NCI-H524 treated with DMSO at 0.1 percent for 48 hours (cell line): ENCODE data around the gene ZNF267.
"Not testable (repeated sequence)": the region's sequence is repeated elsewhere in the genome, so short reads cannot be mapped to it uniquely, and the experiment has no call there.

ENCODE experiments used
- DNase-seq: peaks from one replicate; lab custom pipeline; 2025; lab: John Stamatoyannopoulos, UW

ZNF267 gene

GRCh38 chr16:31879937-31880321, 6.3 kb downstream of the ZNF267 start:
- DNase-seq = no peak

- DNase-seq = no peak
These were observed 6.8 kb downstream of the ZNF267 start for GRCh38 chr16:31880322-31880979.

- no peak for DNase-seq
These were observed 12.6 kb downstream of the ZNF267 start for GRCh38 chr16:31886227-31886626.

DNA sequence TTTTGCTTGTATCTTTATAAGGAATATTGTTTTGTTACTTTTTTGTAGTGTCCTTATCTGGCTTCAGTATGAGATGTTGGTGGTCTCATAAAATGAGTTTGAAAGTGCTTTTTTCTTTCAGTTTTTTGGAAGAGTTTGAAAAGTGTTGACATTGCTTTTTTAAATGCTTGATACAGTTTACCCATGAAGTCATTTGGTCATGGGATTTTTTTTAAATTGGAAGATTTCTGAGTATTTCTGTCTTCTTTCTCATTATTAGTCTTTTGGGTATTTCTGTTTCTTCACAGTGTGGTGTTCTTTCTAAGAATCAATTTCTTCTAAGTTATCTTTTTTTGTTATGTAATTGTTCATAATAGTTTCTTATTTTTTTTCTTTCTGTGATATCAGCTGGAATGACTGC, 15.1 kb downstream of the ZNF267 start:
- DNase-seq = no peak

DNA sequence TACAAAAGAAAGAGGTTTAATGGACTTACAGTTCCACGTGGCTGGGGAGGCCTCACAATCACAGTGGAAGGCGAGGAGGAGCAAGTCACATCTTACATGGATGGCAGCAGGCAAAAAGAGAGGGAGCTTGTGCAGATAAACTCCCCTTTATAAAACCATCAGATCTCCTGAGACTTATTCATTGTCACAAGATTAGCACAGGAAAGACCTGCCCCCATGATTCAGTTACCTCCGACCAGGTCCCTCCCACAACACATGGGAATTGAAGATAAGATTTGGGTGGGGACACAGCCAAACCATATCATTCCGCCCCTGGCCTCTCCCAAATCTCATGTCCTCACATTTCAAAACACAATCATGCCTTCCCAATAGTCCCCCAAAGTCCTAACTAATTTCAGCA, 18.5 kb downstream of the ZNF267 start:
- DNase-seq = not testable (repeated sequence)

GRCh38 chr16:31893824-31894223, 20.2 kb downstream of the ZNF267 start:
- DNase-seq = no peak

DNA sequence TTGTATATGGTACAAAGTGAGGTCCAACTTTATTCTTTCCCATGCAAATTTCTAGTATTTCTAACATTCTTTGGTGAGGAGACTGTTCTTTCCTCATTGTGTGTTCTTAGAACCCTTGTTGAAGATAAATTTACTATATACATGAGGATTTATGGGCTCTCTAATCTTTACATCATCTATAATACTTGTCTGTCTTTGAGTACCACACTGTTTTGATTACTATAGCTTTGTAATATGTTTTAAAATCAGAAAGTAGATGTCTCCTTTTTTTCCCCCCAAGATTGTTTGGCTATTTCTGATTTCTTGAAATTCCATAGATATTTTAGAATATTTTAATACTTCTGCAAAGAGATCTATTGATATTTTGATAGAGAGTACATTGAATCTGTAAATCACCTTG, 23.7 kb downstream of the ZNF267 start:
- DNase-seq = no peak

DNA sequence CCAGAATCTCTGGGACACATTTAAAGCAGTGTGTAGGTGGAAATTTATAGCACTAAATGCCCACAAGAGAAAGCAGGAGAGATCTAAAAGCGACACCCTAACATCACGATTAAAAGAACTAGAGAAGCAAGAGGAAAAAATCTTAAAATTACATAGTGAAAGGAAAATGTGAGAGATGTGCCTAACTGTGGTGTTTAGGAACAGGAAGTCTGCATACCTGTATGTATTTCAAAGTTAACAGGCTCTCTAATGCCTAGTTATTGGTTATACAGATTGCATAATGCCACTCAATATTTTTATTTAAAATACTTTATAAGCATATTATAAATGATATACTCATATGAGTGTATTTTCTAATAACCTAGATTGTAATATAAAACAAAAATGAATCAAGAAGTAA, 25.9 kb downstream of the ZNF267 start:
- DNase-seq = no peak

GRCh38 chr16:31904571-31904970, 31.0 kb downstream of the ZNF267 start:
- DNase-seq = not testable (repeated sequence)

DNA sequence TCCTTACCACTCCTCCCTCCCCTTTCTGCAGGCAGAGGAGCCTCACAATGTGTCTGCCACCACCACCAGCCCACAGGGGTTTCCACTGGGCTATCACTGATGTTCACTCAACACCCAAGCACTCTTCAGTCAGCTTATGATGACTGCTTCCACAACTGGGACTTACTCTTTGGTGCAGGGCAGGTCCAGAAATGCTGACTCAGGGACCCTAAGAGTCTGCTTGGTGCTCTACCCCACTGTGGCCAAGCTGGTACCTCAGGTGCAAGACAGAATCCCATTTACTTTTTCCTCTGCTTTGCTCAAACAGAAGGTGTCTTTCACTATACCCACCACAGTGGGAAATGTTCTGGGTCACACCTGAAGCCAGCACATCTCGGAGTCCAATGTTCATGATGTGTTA, 40.1 kb downstream of the ZNF267 start:
- DNase-seq = no peak

DNA sequence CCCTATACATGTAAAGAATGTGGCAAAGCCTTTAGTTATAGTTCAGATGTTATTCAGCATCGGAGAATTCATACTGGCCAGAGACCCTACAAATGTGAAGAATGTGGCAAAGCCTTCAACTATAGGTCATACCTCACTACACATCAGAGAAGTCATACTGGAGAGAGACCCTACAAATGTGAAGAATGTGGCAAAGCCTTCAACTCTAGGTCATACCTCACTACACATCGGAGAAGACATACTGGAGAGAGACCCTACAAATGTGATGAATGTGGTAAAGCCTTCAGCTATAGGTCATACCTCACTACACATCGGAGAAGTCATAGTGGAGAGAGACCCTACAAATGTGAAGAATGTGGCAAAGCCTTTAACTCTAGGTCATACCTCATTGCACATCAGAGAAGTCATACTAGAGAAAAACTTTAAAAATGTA, 42.5 kb downstream of the ZNF267 start:
- no peak for DNase-seq

GRCh38 chr16:31920373-31920772, 46.8 kb downstream of the ZNF267 start:
- DNase-seq = no peak

DNA sequence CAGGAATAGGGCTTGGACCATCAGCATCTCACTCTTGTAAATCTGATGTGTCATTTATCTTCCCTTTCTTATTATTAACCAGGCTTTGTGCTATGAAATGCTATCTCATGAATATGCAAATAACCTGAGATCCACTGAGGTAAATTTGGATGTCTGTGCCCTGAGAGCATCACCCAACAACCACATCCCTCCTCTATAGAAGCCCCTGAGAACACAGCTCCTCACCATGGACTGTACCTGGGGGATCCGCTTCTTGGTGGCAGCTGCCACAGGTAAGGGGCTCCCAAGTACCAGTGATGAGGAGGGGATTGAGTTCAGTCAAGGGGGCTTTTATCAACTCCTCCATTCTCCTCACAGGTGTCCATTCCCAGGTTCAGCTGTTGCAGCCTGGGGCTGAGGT, 78.2 kb downstream of the ZNF267 start:
- not testable (repeated sequence) for DNase-seq

DNA sequence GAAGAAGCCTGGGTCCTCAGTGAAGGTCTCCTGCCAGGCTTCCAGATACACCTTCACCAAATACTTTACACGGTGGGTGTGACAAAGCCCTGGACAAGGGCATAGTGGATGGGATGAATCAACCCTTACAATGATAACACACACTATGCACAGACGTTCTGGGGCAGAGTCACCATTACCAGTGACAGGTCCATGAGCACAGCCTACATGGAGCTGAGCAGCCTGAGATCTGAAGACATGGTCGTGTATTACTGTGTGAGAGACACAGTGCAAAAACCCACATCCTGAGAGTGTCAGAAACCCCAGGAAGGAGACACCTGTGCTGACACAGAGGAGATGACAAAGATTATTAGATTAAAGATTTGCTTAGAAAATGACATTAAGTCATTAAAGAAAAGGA, 78.6 kb downstream of the ZNF267 start:
- not testable (repeated sequence) for DNase-seq

GRCh38 chr16:31956221-31956620, 82.6 kb downstream of the ZNF267 start:
- DNase-seq = not testable (repeated sequence)

GRCh38 chr16:31960186-31960910, 86.7 kb downstream of the ZNF267 start:
- not testable (repeated sequence) for DNase-seq
